ENCODE data around the gene ADGRF1.

The ADGRF1 gene

GRCh38 chr6:46973029-46973428 is 69.1 kb downstream of the ADGRF1 start:
- no peak for DNase-seq

GRCh38 chr6:46972531-46972930 is 69.6 kb downstream of the ADGRF1 start:
- peak; percentile 70 for DNase-seq

GRCh38 chr6:46969206-46969605 is 72.9 kb downstream of the ADGRF1 start:
- DNase-seq: peak; percentile 7

- no peak for DNase-seq
Observed at GRCh38 chr6:46967826-46968349, 74.2 kb downstream of the ADGRF1 start.

GRCh38 chr6:46964716-46965519 is 77.2 kb downstream of the ADGRF1 start:
- peak; percentile 16 for DNase-seq

- no peak for DNase-seq
Observed at GRCh38 chr6:46963626-46964025, 78.5 kb downstream of the ADGRF1 start.

GRCh38 chr6:46963039-46963438 is 79.1 kb downstream of the ADGRF1 start:
- no peak for DNase-seq

- DNase-seq: peak; percentile 41
Observed at GRCh38 chr6:46961711-46962110, 80.4 kb downstream of the ADGRF1 start.

GRCh38 chr6:46961232-46961631 is 80.9 kb downstream of the ADGRF1 start:
- DNase-seq: peak; percentile 69

GRCh38 chr6:46959419-46959818 is 82.7 kb downstream of the ADGRF1 start:
- no peak for DNase-seq

GRCh38 chr6:46956409-46956808 is 85.7 kb downstream of the ADGRF1 start:
- DNase-seq: no peak

- no peak for DNase-seq
Observed at GRCh38 chr6:46954837-46955451, 87.2 kb downstream of the ADGRF1 start.

- DNase-seq: no peak
Observed at GRCh38 chr6:46953921-46954320, 88.2 kb downstream of the ADGRF1 start.

GRCh38 chr6:46949632-46950280 is 92.4 kb downstream of the ADGRF1 start:
- DNase-seq: no peak

GRCh38 chr6:46948699-46949098 is 93.4 kb downstream of the ADGRF1 start:
- DNase-seq: no peak

Measured in inflammatory macrophage treated with lipopolysaccharide for 4 hours (primary cell).